Endothelial cell (in vitro differentiated cells): ENCODE results near the gene HDLBP. TPM values are rescaled to one million over a fixed set of nuclear protein-coding genes. Genes with fewer than 3 reads are reported as not detected.

Experiments
- DNase-seq: peaks from one replicate; pipeline ENCODE4 v3.0.0; 2021; ENCODE audit warnings: low spot score
- H3K27ac Mint-ChIP-seq: one replicate; pipeline ENCODE4 v1.8.0; 2021; ENCODE audit warnings: mixed read lengths, inconsistent platforms; ENCODE audit not compliant: unreplicated experiment
- H3K27me3 Mint-ChIP-seq: one replicate; pipeline ENCODE4 v1.8.0; 2021; ENCODE audit warnings: mild to moderate bottlenecking, moderate library complexity, mixed read lengths, inconsistent platforms; ENCODE audit not compliant: unreplicated experiment
- H3K36me3 Mint-ChIP-seq: one replicate; pipeline ENCODE4 v1.8.0; 2021; ENCODE audit warnings: mild to moderate bottlenecking, low read depth, mixed read lengths, inconsistent platforms; ENCODE audit not compliant: unreplicated experiment
- H3K4me1 Mint-ChIP-seq: one replicate; pipeline ENCODE4 v1.8.0; 2021; ENCODE audit warnings: mild to moderate bottlenecking, mixed read lengths, inconsistent platforms; ENCODE audit not compliant: unreplicated experiment
- H3K4me3 Mint-ChIP-seq: one replicate; pipeline ENCODE4 v1.8.0; 2021; ENCODE audit warnings: mild to moderate bottlenecking, mixed read lengths, inconsistent platforms; ENCODE audit not compliant: unreplicated experiment
- H3K9me3 Mint-ChIP-seq: one replicate; pipeline ENCODE4 v1.8.0; 2021; ENCODE audit warnings: mixed read lengths, inconsistent platforms; ENCODE audit not compliant: unreplicated experiment
- total RNA-seq: library from RNA; stranded (reverse); fragmentation: NEBNext Ultra II Directional; extraction: Animal tissue kit (Norgen Biotek cat#: 25700); gene quantifications from one replicate; pipeline ENCODE4 v1.2.1, GENCODE V29; 2021; ENCODE audit not compliant: unreplicated experiment
- TF ChIP-seq, protein P1 (sequence below): fragments of 200-600 bp; sonication (generic); IDR thresholded peaks from one replicate; pipeline ENCODE4 v1.5.0; 2021; ENCODE audit warnings: antibody characterized with exemption; ENCODE audit not compliant: unreplicated experiment

HDLBP gene
- total RNA-seq, 1 donor from 2014 or later = 364 TPM

DNA sequence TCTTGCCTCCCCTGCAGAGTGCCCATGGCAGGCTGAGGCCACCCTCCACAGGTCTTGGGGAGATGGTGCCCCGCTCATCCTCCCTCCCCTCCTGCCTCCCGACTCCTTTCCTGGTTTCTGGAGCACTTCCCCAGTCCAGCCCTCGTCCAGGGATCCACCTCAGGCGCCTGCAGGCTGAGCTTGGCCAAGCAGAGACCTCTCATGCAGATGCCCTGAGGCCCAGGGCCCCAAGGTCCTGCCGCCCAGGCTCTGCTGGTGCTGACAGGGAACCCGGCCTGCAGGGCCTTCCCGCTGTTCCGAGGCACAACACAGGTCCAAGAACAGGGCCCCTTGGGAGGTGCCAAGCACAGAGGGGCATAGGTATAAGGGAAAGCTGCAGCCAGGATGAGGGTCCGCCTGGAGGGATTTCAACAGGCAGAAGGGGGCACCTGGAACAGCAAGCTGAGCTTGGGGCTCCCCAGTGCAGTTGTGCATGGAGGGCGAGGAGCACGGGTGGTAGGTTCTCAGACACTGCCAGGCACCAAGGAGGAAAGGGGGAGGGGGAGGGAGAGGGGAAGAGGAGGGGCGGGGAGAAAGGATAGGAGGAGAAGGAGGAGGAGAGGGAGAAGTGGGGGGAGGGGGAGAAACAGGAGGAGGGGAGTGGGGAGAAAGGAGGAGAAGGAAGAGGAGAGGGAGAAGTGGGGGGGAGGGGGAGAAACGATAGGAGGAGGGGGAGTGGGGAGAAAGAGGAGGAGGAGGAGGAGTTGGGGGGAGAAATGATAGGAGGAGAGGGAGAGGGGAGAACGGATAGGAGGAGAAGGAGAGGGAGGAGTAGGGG lies 128.2 kb downstream of the HDLBP start:
- Mint-ChIP-seq H3K27me3 (peaks cover 3% of the 10 kb centered on the region), H3K4me3 (no peak overlapping the region), H3K36me3 (no peaks in the 10 kb centered on the region), H3K9me3 (no peaks in the 10 kb centered on the region), H3K27ac (no peak overlapping the region), H3K4me1 (no peaks in the 10 kb centered on the region)
- DNase-seq = no peak
- TF ChIP-seq, protein P1, sequence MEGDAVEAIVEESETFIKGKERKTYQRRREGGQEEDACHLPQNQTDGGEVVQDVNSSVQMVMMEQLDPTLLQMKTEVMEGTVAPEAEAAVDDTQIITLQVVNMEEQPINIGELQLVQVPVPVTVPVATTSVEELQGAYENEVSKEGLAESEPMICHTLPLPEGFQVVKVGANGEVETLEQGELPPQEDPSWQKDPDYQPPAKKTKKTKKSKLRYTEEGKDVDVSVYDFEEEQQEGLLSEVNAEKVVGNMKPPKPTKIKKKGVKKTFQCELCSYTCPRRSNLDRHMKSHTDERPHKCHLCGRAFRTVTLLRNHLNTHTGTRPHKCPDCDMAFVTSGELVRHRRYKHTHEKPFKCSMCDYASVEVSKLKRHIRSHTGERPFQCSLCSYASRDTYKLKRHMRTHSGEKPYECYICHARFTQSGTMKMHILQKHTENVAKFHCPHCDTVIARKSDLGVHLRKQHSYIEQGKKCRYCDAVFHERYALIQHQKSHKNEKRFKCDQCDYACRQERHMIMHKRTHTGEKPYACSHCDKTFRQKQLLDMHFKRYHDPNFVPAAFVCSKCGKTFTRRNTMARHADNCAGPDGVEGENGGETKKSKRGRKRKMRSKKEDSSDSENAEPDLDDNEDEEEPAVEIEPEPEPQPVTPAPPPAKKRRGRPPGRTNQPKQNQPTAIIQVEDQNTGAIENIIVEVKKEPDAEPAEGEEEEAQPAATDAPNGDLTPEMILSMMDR = no peak

GRCh38 chr2:241185961-241186360 lies 129.5 kb downstream of the HDLBP start:
- Mint-ChIP-seq H3K9me3 (no peaks in the 10 kb centered on the region), H3K36me3 (no peaks in the 10 kb centered on the region), H3K27me3 (peaks cover 3% of the 10 kb centered on the region), H3K27ac (no peak overlapping the region), H3K4me1 (no peaks in the 10 kb centered on the region), H3K4me3 (no peak overlapping the region)
- no peak for DNase-seq
- TF ChIP-seq, protein P1 = no peak

- DNase-seq = no peak
- TF ChIP-seq, protein P1 = no peak
- Mint-ChIP-seq H3K4me1 (no peaks in the 10 kb centered on the region), H3K4me3 (no peak overlapping the region), H3K36me3 (peaks cover 3% of the 10 kb centered on the region), H3K27ac (no peak overlapping the region), H3K9me3 (no peaks in the 10 kb centered on the region), H3K27me3 (peaks cover 3% of the 10 kb centered on the region)
These were observed 130.6 kb downstream of the HDLBP start for GRCh38 chr2:241184901-241185300.

DNA sequence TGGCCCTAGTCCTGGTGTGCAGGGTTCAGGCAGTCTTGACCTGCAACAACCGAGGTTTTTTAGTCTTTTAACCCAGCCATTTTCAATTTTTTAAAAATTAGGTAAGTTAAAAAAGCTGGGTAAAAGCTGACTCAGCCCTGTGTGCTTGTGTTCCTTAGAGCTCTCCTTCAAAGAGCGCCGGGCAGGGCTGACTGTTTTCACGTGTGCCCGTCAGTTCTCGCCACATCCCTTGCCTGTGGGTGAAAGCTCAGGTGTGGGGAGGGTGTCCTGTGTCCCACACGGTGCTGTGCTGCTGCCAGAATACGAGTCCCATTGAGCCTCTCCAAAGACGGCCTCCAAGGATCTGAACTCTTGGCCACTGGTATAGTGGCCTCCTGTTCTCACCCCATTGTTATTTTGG lies 132.3 kb downstream of the HDLBP start:
- DNase-seq = no peak
- no peak overlapping the region for H3K4me3 Mint-ChIP-seq
- peaks cover 3% of the 10 kb centered on the region for H3K27me3 Mint-ChIP-seq
- no peak overlapping the region for H3K27ac Mint-ChIP-seq
- H3K4me1 Mint-ChIP-seq = no peaks in the 10 kb centered on the region
- no peaks in the 10 kb centered on the region for H3K9me3 Mint-ChIP-seq
- TF ChIP-seq, protein P1 = no peak
- peaks cover 17% of the 10 kb centered on the region for H3K36me3 Mint-ChIP-seq

- H3K4me3 Mint-ChIP-seq = no peak overlapping the region
- no peak overlapping the region for H3K27ac Mint-ChIP-seq
- peaks cover 20% of the 10 kb centered on the region for H3K36me3 Mint-ChIP-seq
- H3K27me3 Mint-ChIP-seq = peaks cover 1% of the 10 kb centered on the region
- DNase-seq = no peak
- H3K9me3 Mint-ChIP-seq = no peaks in the 10 kb centered on the region
- H3K4me1 Mint-ChIP-seq = no peaks in the 10 kb centered on the region
- TF ChIP-seq, protein P1 = no peak
These were observed 132.8 kb downstream of the HDLBP start for GRCh38 chr2:241182531-241183133.
